Measurements from ENCODE around the gene RUFY2.
"Not testable (repeated sequence)": the region's sequence is repeated elsewhere in the genome, so short reads cannot be mapped to it uniquely, and the experiment has no call there.

Gene RUFY2

GRCh38 chr10:68327889-68328786 lies 78.9 kb downstream of the RUFY2 start:
- DNase-seq (ENCODE audit: low spot score), result peak; percentile 40

- not testable (repeated sequence) for DNase-seq (ENCODE audit: low spot score)
These were observed 82.7 kb downstream of the RUFY2 start for GRCh38 chr10:68324396-68324795.

GRCh38 chr10:68318331-68319059 lies 88.6 kb downstream of the RUFY2 start:
- no peak for DNase-seq (ENCODE audit: low spot score)

- no peak for DNase-seq (ENCODE audit: low spot score)
These were observed 91.5 kb downstream of the RUFY2 start for GRCh38 chr10:68315582-68315981.

- not testable (repeated sequence) for DNase-seq (ENCODE audit: low spot score)
These were observed 92.1 kb downstream of the RUFY2 start for GRCh38 chr10:68314930-68315329.

GRCh38 chr10:68310531-68310930 lies 96.5 kb downstream of the RUFY2 start:
- DNase-seq (ENCODE audit: low spot score), result no peak

GRCh38 chr10:68305854-68306253 lies 101.2 kb downstream of the RUFY2 start:
- DNase-seq (ENCODE audit: low spot score), result no peak

GRCh38 chr10:68303849-68304412 lies 103.1 kb downstream of the RUFY2 start:
- peak; percentile 44 for DNase-seq (ENCODE audit: low spot score)

GRCh38 chr10:68302871-68303270 lies 104.2 kb downstream of the RUFY2 start:
- DNase-seq (ENCODE audit: low spot score), result no peak

GRCh38 chr10:68302503-68302823 lies 104.6 kb downstream of the RUFY2 start:
- no peak for DNase-seq (ENCODE audit: low spot score)

GRCh38 chr10:68301790-68302502 lies 105.1 kb downstream of the RUFY2 start:
- peak; percentile 42 for DNase-seq (ENCODE audit: low spot score)

GRCh38 chr10:68301301-68301700 lies 105.8 kb downstream of the RUFY2 start:
- DNase-seq (ENCODE audit: low spot score), result no peak

- no peak for DNase-seq (ENCODE audit: low spot score)
These were observed 110.0 kb downstream of the RUFY2 start for GRCh38 chr10:68296843-68297663.

Data from LoVo (cell line).